Hematopoietic multipotent progenitor cell treated with erythropoietin and hydrocortisone succinate and interleukin-3 and kit ligand, for 6 days (in vitro differentiated cells): ENCODE measurements around the gene ADGRA1.
"Not testable (repeated sequence)": the region's sequence is repeated elsewhere in the genome, so short reads cannot be mapped to it uniquely, and the experiment has no call there.

Source experiments
- DNase-seq: peaks from one replicate; pipeline ENCODE4 v3.0.0-alpha.2; 2015

Gene ADGRA1, protein sequence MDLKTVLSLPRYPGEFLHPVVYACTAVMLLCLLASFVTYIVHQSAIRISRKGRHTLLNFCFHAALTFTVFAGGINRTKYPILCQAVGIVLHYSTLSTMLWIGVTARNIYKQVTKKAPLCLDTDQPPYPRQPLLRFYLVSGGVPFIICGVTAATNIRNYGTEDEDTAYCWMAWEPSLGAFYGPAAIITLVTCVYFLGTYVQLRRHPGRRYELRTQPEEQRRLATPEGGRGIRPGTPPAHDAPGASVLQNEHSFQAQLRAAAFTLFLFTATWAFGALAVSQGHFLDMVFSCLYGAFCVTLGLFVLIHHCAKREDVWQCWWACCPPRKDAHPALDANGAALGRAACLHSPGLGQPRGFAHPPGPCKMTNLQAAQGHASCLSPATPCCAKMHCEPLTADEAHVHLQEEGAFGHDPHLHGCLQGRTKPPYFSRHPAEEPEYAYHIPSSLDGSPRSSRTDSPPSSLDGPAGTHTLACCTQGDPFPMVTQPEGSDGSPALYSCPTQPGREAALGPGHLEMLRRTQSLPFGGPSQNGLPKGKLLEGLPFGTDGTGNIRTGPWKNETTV

DNA sequence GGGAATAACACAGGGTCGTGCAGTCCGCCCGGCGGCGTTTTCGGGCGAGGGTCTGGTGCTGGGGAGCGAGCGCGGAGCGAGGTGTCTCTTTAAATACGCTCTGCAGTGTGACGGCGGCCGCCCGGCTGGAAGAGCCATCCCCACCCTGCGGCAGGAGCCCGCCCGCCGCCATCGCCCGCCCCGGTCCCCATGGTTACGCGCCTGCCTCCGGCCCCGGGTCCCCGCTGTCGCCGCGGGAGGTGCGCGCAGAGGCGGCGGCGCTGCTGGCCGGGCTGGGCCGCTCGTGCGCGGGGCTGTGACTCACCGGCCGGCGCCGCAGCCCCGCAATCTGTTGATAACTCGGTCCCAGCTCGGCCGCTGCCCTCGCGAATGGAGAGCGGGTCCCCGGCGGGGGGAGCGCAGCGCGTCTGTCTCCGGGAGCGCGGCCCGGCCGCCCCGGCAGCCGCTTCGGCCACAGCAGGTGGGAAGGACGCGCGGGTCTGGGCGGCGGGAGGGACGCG lies at the start of gene ADGRA1:
ADGRA1 (plus strand) TSS at position 246 of the 500 bp plus-strand sequence. CDS start 986 bp downstream, outside the sequence.
- peak; percentile 6 for DNase-seq

DNA sequence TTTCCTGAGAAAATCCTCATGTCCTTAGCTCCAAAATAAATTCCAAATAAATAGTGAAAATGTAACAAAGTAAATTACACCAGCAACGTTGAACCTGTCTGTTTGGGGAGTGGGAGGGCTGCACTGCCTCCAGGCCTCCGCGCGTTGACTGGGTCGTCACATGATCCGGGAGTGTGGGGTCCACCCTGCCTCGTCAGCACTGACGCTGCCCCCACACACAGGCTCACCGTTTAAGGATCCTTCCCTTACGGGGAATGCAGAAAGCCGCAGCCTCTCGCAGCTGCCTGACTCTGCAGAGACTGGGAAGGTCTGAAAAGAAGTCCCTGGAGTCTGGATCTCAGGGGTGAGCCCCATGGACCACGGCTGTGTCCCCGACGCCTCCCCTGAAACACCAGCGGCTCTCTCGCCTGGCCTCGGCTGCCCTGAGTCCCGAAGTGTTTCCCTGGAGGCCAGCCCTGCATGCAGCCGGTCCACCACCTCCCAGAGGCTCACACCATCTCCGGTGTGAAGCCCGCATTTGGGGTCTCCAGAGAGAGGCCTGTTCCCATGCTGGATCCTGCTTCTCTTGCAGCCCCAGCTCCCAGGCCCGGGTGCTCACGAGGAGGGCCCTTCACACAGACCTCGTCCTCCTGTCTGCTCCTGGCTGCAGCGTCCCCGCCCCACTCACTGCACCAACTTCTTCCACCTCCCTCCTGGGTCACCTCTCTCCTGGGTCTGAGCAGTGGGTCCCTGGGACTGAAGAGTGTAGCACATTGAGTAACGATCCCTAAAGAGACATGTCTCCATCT lies 49.5 kb upstream of the ADGRA1 start:
- DNase-seq = no peak

DNA sequence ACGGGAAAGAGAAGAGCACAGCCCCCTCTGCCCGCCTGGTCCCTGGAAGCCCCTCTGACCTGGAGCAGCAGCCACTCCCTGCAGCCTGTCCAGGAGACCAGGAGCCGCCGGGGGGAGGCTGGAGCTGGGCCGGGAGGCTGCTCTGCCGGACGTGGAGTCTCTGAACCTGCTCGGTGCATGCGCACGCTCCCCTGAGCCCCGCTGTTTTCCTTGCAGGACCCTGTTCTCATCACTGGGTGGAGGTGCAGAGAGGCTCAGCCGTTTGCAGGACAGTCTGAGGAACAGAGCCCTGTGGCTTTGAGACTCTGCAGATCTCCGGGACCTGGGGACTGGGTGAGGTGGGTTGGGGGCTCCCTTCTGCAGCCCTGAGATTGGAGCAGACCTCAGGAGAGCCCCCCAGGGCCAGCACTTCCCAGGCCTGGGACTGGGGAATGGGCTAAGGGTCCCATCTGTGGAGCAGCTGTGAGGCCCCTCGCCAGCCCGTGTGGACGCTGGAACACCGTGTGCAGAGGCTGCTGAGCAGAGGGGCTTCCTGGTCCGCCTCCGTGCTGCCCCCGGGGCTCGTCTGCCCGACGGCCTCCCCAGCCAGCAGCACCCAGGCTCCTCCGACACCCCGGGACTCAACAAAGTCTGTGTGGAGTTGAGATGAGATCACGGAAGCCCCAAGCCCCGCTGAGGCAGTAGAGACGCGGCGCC lies 48.5 kb upstream of the ADGRA1 start:
- no peak for DNase-seq

DNA sequence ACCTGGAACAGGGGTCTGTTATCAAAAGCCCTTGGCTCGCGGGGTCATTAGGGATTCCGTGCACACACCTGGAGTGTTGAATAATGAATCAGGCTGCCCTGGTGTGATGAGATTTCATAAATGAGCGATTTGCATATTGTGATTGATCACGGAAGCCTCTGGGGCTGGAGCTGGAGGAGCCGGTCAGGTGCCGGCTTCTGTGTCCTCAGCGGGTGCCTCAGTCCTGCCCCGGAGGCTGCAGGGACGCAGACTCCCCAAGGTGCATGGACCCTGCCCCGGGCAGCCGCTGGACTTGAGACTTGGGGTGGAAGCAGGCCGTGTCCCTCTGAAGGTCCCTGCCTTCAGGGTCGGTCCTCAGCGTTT lies 47.9 kb upstream of the ADGRA1 start:
- no peak for DNase-seq

DNA sequence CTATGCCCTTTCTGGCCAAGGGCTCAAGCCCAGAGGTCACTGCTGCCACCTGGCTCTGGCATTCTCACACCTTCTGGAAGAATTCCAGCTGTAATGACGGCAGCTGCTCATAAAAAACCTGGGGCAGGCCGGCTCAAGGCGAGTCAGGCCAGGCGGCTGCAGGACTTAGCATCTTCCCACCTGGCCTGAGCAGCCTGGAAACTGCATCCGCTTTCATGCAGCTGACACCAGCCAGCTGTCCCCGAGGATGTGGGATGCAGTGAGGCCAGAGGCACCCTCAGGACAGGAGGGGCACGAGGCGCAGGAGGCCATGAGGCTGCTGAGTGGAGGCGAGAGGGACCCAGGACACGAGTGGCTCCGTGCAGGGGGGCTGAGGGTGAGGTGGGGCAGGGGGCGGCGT lies 47.5 kb upstream of the ADGRA1 start:
- DNase-seq = no peak

DNA sequence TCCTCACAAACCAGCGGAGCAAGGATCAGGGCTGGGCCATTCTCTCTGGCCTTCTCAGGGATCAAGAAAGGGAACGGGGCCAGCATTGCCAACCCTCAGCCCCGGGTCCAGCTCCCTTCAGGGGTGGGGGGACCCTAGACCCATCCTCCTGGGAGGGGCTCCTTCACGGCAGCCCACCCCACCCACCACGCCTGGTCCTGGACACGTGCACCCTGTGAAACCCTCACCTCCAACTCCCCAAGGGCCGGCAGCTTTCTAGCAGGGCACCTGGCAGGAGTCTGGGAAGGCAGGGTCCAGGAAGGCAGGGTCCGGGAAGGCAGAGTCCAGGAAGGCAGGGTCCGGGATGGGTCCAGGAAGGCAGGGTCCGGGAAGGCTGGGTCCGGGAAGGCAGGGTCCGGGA lies 46.6 kb upstream of the ADGRA1 start:
- DNase-seq = no peak

DNA sequence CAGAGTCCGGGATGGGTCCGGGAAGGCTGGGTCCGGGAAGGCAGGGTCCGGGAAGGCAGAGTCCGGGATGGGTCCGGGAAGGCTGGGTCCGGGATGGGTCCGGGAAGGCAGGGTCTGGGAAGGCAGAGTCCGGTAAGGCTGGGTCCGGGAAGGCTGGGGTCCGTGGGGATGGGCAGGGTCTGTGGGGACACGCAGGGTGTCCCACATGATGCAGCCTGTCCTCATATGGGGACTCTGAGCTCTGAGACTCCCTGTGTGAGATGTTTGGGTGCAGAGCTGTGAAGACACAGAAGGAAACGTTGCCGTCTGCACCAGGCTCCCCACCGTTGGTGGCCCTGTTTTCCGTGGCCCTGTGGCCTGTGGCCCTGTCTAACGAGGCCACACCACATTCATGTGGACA lies 45.7 kb upstream of the ADGRA1 start:
- DNase-seq = no peak

DNA sequence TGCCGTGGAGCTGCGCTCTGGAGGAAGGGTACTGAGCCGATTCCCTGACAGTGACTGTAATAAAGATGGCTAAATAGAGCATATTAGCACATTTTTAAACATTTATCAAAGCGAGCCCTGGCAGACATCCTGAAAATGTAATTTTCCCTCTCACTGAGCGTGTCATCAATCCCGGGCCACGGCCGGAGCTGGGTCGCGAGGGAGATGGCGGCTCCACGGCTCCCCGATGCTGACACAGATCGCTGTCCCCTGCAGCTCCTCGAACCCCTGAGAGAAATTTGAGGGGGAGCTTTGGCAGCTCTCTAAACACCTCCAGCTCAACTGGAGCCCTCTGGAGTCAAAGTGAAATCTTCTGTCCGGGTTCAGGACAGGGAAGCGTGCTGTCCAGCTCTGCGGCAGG lies 44.9 kb upstream of the ADGRA1 start:
- DNase-seq = no peak

DNA sequence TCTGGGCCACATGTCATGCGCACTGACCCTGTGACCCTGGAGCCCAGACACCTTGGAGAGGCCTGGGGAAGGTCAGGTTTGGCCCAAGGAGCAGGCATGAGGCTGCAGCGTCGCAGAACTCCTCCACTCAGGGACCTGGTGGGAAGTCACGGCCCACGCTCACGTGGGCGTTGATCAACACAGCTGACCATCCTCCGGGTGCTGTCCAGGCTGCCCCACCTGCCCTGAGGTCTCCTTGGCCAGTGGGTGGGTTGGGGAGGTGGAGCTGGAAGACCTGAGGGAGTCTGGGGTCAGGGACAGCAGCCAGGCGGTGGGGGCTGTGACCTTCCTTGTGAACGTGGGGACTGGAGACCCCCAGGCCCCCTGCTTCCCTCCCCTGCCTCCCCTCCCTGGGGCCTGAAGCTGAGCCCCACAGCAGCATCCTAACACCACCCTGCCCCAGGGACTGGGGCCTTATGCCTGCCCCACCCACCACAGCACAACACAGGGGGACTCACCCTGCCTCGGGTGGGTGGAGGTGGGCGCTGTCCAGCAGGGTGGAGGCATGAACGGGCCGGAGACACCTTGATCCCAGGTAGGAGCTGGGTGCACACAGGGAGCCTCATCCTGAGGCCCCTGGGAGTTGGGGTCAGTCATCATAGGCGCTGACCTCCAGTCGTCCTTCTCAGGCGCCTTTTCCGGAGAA lies 44.0 kb upstream of the ADGRA1 start:
- no peak for DNase-seq

DNA sequence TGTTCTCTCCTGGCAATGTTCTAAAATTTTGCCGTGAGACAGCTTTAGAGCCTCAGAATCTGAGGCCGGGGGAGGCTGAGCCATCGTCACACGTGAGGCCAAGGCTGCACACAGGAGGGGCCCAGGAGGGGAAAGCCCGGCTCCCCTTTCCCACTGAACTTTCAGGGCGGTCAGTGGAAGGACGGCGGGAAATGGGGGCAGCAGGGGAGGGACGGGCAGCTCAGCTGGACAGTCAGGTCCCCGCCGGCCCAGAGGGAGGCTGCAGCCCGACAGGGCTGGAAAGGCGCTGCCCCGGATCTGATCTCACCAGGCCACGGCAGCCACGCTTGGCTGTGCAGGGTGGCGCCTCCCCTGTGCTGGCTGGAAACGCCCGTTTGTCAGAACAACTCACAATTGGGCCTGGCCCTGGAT lies 43.3 kb upstream of the ADGRA1 start:
- DNase-seq = no peak

DNA sequence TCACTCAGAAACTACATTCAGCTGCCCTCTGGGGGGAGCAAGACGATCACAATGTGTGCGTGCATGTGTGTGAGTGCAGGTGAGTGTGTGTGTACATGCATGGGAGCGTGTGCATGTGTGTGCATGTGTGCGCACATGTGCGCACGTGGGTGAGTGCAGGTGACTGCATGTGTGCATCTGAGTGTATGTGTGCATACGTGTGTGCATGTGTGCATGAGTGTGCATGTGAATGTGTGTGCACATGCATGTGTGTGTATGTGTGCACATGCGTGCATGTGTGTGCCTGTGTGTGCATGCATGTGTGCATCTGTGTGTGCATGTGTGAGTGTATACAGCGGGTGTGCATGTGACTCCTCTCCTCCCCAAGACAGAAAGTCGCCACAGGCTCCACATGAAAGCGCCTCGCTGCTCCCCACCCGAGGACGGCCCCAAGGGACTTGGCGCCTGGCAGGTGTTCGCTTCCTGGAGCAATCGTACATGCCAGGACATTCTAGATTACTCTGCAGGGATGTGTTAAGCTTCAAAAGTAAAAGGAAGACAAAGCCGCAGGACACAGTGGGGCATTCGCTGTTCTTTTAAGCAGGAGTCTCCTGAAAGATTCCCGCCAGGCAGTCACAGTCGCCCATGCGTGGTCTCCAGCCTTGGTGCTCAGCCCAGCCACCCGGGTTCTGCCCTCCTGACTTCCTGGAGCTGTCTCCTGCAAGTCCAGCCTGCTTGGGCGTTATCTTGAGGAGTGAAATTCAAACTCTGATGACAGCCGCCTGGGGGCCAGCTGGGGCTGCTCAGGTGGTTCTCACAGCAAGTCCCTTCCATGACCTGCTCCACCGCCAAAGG lies 42.0 kb upstream of the ADGRA1 start:
- DNase-seq = no peak

DNA sequence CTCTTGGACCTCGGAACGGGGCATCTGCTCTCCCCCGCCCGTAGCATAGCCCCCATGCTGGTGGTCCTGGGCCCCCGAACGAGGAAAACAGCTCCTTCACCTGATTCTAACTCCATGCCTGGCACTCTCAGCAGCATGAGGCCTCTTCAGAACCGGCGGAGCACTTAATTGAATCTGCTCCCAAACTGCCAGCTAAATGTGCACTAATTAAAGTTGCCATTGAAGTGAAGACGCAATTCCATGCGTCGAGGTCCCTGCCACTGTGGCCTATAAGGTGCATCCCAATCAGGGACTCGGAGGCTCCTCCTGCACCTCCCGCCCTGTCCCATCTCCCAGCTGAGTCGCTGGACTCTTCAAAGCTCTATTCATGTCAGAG lies 41.3 kb upstream of the ADGRA1 start:
- DNase-seq = no peak

DNA sequence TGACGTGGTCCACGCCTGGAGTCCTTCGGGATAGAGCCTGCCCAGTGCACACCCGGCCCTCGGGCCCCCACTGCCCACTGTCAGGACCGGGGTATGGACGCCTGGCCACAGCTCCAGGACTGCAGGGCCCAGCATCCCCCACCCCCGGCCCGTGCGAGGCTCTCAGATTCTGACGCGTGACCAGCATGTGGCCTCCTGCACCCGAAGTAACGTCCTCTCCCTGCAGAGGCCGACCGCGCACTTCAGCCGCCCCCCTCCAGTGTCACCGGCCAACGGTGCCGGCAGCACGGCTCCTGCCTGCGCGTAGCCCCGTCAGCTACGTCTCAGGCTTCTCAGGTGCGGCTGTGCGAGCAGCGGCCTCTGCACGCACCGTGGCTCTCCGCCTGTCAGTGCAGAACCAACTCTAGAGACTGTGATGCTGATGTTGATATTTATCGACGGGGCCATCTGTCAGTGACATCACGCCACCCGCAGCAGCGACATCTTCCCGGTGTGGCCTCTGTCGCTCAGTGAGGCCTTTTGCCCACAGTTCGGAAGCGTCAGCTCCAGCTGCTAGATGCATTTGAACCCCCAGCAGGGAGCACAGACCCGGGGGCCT lies 40.1 kb upstream of the ADGRA1 start:
- no peak for DNase-seq

DNA sequence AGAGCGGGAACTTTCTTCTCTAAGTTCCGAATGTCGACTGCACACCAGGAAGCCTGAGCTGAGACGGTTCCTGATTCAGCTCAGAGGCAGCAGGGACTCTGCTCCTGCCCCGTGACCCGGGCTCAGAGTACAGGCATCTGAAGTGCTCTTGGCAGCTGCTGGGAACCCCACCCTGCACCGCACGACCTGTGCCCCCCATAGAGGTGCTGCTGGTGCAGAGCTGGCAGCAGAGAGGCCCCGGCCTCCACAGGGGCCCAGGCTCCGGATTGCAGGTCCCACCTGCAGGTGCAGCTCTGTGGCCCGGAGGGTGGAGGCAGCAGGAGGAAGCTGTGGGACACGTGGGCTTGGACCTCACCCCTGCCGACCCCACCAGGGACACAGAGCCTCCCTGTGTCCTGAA lies 39.5 kb upstream of the ADGRA1 start:
- DNase-seq = no peak

DNA sequence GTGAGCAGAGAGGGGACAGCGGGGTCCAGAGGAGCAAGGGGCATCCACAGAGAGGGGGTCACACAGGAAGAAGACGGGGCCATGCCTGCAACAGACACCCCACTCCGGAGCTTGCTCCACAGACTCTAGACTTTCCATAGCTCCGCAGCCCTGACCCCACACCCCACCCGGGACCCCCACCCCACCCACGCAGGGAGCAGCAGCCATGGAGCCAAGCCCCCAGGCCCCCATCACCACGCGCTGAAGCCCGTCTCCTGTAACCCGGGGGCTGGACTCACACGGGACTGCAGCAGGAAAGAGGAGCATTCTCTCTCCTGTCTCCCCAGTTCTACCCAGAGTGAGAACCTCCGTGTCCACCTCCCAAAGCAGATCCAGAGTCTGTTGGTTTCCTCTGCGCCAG lies 38.8 kb upstream of the ADGRA1 start:
- DNase-seq = no peak

DNA sequence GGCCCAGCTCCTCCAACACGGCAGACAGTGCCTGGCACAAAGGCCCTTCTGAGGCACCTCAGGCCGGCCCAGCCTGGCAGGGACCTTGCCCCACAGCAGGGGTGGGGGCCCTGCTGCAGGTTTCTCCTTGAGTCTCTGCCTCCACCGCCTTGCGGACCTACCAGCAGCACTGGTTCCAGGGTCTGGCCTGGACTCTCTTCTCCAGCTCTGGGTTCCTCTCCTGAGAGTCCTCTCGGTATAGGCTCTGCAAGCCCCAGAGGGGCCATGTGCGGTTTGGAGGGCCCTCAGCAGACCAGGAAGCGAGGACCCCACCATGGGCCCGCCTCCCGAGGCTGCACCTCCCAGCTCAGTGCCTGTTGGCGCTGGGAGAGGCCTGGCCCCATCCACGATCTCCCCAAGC lies 38.1 kb upstream of the ADGRA1 start:
- no peak for DNase-seq

DNA sequence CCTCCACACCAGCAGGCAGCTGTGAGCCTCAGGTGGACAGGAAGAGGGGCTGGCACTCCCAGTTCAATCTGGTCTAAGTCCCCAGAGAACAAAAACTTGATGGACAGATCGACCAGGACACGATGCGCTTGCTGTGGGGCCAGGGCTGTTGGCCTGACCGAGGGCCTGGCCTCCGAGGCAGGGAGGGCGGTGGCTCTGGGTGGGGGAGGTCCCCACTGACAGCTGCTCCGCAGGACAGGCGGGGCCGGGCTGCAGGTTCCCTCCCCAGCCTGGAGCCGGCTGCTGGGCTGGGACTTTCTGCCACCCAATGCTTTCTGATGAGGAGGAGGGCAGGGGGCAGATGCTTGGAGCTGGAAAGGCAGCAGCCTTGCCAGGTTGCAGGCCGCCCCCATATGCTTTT lies 37.4 kb upstream of the ADGRA1 start:
- DNase-seq = no peak

DNA sequence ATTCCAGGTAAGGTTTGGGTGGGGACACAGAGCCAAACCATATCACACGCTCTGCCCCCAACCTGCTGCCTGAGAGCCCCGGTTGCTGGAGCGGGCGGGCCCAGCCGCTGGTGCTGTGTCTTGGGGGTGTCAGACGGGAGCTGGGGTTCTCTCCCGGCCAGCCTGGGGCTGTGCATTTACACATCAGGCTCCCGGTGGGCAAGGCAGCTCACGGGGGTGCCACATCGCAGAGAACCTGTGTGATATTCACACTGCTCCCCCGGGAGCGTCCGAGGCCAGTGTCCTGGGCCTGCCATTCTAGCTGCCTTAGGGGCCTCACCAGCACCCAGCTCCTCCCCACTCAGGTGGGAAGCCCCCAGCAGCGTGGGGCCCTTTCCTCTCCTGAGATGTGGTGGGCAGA lies 35.6 kb upstream of the ADGRA1 start:
- no peak for DNase-seq

DNA sequence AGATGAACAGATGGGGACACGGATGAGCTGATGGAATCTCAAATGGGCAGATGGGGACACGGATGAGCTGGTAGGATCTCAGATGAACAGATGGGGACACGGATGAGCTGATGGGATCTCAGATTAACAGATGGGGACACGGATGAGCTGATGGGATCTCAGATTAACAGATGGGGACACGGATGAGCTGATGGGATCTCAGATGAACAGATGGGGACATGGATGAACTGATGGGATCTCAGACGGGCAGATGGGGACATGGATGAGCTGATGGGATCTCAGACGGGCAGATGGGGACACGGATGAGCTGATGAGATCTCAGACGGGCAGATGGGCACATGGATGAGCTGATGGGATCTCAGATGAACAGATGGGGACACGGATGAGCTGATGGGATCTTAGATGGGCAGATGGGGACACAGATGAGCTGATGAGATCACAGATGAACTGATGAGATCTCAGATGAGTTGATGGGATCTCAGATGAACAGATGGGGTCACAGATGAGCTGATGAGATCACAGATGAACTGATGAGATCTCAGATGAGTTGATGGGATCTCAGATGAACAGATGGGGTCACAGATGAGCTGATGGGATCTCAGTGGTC lies 34.1 kb upstream of the ADGRA1 start:
- not testable (repeated sequence) for DNase-seq

DNA sequence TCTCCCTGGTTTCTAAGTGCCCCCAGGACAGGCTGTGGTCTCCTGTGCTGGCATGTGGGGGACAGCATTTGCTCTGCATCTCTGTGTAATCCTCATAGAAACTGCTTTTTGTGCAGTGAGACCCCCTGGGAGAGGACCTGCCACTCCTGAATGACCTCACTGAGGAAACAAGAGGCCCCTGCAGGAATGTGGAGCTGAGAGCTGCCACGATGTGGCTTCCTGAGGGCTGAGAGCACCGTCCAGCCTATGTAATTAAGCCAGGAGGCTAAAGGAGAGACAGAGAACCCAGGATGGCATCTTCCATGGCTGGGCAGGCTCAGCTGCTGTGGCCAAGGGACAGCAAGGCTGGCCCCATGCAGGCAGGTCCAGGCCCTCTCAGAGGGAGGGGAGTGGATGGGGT lies 32.3 kb upstream of the ADGRA1 start:
- no peak for DNase-seq

DNA sequence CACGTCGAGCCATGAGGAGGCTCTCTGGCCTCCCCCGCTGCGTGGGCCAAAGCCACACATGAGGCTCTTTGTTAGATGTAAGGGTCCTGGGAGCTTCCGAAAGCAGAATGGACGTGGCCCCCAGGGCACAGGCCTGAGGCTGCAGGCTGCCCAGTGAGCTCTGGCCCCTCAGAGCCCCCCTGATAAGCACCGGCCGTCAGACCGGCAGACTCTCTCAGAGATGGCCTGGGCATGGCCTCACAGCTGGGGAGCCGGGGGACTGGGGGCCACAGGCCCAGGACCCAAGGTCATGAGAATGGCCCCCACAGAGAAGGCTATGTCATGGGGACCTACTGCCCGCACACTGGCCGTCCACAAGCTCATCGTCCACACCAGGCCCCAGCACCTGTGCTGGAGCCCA lies 31.7 kb upstream of the ADGRA1 start:
- no peak for DNase-seq
